ENCODE results near the gene CBR3.

DNA sequence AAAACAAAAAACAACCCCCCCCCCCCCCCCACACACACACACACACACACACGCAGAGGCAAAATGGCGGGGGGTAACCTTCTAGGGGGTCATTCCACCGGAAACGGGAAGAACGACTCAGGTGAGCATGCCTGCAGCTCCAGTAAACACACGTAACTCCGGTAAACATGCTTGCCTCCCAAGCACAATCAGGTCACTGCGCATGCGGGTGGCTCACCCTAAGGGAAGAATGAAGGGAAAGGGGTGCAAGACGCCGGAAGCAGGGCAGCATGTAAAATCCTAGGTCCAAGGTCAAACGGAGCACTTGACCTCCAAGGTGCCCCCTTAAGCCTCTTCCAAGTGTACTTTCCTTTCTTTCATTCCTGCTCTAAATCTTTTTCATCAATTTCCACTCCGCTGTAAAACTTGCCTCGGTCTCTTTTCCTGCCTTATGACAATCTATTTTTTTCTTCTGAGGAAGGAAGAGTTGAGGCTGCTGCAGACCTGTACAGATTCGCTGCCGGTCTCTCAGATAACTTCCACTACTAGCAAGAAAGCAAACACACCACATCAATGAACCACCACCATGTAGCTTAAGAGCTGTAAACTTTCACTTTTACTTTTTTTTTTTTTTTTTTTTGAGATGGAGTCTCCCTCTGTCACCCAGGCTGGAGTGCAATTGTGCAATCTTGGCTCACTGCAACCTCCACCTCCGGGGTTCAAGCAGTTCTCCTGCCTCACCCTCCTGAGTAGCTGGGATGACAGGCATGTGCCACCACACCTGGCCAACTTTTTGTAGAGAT, 21.0 kb upstream of the CBR3 start:
- TF ChIP-seq, protein P1, sequence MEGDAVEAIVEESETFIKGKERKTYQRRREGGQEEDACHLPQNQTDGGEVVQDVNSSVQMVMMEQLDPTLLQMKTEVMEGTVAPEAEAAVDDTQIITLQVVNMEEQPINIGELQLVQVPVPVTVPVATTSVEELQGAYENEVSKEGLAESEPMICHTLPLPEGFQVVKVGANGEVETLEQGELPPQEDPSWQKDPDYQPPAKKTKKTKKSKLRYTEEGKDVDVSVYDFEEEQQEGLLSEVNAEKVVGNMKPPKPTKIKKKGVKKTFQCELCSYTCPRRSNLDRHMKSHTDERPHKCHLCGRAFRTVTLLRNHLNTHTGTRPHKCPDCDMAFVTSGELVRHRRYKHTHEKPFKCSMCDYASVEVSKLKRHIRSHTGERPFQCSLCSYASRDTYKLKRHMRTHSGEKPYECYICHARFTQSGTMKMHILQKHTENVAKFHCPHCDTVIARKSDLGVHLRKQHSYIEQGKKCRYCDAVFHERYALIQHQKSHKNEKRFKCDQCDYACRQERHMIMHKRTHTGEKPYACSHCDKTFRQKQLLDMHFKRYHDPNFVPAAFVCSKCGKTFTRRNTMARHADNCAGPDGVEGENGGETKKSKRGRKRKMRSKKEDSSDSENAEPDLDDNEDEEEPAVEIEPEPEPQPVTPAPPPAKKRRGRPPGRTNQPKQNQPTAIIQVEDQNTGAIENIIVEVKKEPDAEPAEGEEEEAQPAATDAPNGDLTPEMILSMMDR (IDR thresholded peaks at IDR 0.05; ENCODE audit: extremely low read depth in 1 of 2, insufficient read depth in 1 of 2, low read depth in 1 of 2, low read length in 2 of 2), result no peak
- TF ChIP-seq MYC (IDR thresholded peaks at IDR 0.05; ENCODE audit: low read depth, low read length), result no peak

Measured in endothelial cell of umbilical vein (primary cell).